Measurements from ENCODE around the gene ERC1.
A peak's percentile ranks its signal among the peaks of the same experiment; 100 is the strongest.

ERC1 gene

GRCh38 chr12:1280059-1280458, 289.0 kb downstream of the ERC1 start:
- Histone ChIP-seq H2BK12ac (ENCODE audit: low read length in 2 of 2) (no peak overlapping the region), H3K4ac (ENCODE audit: low read depth in 1 of 2, low read length in 2 of 2) (no peak overlapping the region), H3K18ac (ENCODE audit: low read depth in 1 of 2, low read length in 2 of 2) (no peak overlapping the region), H2AK5ac (ENCODE audit: low read length, severe bottlenecking) (no peak overlapping the region), H3K9me3 (ENCODE audit: control insufficient read depth, low read length) (no peaks in the 10 kb centered on the region), H3K36me3 (ENCODE audit: control insufficient read depth in 1 of 2, insufficient read depth in 2 of 2, low read depth in 1 of 2, low read length in 2 of 2) (no peaks in the 10 kb centered on the region), H4K91ac (ENCODE audit: low read length) (no peak overlapping the region), H3K4me2 (ENCODE audit: low read length, poor library complexity, severe bottlenecking) (no peak overlapping the region), H2BK15ac (ENCODE audit: low read depth, poor library complexity, severe bottlenecking) (no peak overlapping the region), H3K4me1 (ENCODE audit: control insufficient read depth, insufficient read depth, low read depth, low read length) (no peaks in the 10 kb centered on the region), H3K23ac (ENCODE audit: low read length in 2 of 2) (no peak overlapping the region), H3K4me3 (ENCODE audit: insufficient read depth in 1 of 2, low read depth in 1 of 2, low read length in 2 of 2) (no peak overlapping the region), H3K27me3 (ENCODE audit: control insufficient read depth in 1 of 2, insufficient read depth in 1 of 2, low read length in 2 of 2) (no peaks in the 10 kb centered on the region), H3K9ac (ENCODE audit: low read length) (no peak overlapping the region), H3K27ac (ENCODE audit: low read length, poor library complexity, severe bottlenecking) (no peak overlapping the region), H2AFZ (ENCODE audit: low read depth, low read length) (no peak overlapping the region), H2BK120ac (ENCODE audit: low read depth, low read length) (no peak overlapping the region), H4K8ac (ENCODE audit: low read length) (no peak overlapping the region), H3K14ac (ENCODE audit: low read length in 2 of 2) (no peak overlapping the region), H3K79me1 (replicated peaks; ENCODE audit: low read length, poor library complexity, severe bottlenecking) (peaks cover 3% of the 10 kb centered on the region), H2BK5ac (ENCODE audit: low read depth, low read length, poor library complexity, severe bottlenecking) (no peak overlapping the region)
- 100% methylated on average over 4 of the region's 5 CpGs for WGBS
- DNase-seq = no peak

- Histone ChIP-seq H3K36me3 (ENCODE audit: control insufficient read depth in 1 of 2, insufficient read depth in 2 of 2, low read depth in 1 of 2, low read length in 2 of 2) (no peaks in the 10 kb centered on the region), H3K27ac (ENCODE audit: low read length, poor library complexity, severe bottlenecking) (no peak overlapping the region), H3K9me3 (ENCODE audit: control insufficient read depth, low read length) (no peaks in the 10 kb centered on the region), H2AK5ac (ENCODE audit: low read length, severe bottlenecking) (no peak overlapping the region), H3K9ac (ENCODE audit: low read length) (peak overlapping the region; percentile 80), H3K4me3 (ENCODE audit: insufficient read depth in 1 of 2, low read depth in 1 of 2, low read length in 2 of 2) (peak overlapping the region in 1 of 2 experiments; percentile 55), H3K79me1 (replicated peaks; ENCODE audit: low read length, poor library complexity, severe bottlenecking) (peaks cover 2% of the 10 kb centered on the region), H3K23ac (ENCODE audit: low read length in 2 of 2) (no peak overlapping the region), H3K18ac (ENCODE audit: low read depth in 1 of 2, low read length in 2 of 2) (no peak overlapping the region), H3K4ac (ENCODE audit: low read depth in 1 of 2, low read length in 2 of 2) (no peak overlapping the region), H2BK15ac (ENCODE audit: low read depth, poor library complexity, severe bottlenecking) (no peak overlapping the region), H3K4me2 (ENCODE audit: low read length, poor library complexity, severe bottlenecking) (no peak overlapping the region), H2BK5ac (ENCODE audit: low read depth, low read length, poor library complexity, severe bottlenecking) (no peak overlapping the region), H3K4me1 (ENCODE audit: control insufficient read depth, insufficient read depth, low read depth, low read length) (no peaks in the 10 kb centered on the region), H2BK120ac (ENCODE audit: low read depth, low read length) (no peak overlapping the region), H2AFZ (ENCODE audit: low read depth, low read length) (no peak overlapping the region), H4K8ac (ENCODE audit: low read length) (no peak overlapping the region), H3K14ac (ENCODE audit: low read length in 2 of 2) (no peak overlapping the region), H4K91ac (ENCODE audit: low read length) (no peak overlapping the region), H3K27me3 (ENCODE audit: control insufficient read depth in 1 of 2, insufficient read depth in 1 of 2, low read length in 2 of 2) (no peaks in the 10 kb centered on the region), H2BK12ac (ENCODE audit: low read length in 2 of 2) (no peak overlapping the region)
- WGBS = 51% methylated on average over 6 of the region's 7 CpGs
- peak; percentile 76 for DNase-seq
These were observed 290.8 kb downstream of the ERC1 start for GRCh38 chr12:1281683-1282366.

GRCh38 chr12:1282670-1283315, 291.8 kb downstream of the ERC1 start:
- H3K23ac ChIP-seq (ENCODE audit: low read length in 2 of 2) = no peak overlapping the region
- H3K18ac ChIP-seq (ENCODE audit: low read depth in 1 of 2, low read length in 2 of 2) = no peak overlapping the region
- no peak overlapping the region for H2BK12ac ChIP-seq (ENCODE audit: low read length in 2 of 2)
- H3K9me3 ChIP-seq (ENCODE audit: control insufficient read depth, low read length) = no peaks in the 10 kb centered on the region
- H2BK120ac ChIP-seq (ENCODE audit: low read depth, low read length) = no peak overlapping the region
- no peak overlapping the region for H3K14ac ChIP-seq (ENCODE audit: low read length in 2 of 2)
- H3K27ac ChIP-seq (ENCODE audit: low read length, poor library complexity, severe bottlenecking) = no peak overlapping the region
- H2BK5ac ChIP-seq (ENCODE audit: low read depth, low read length, poor library complexity, severe bottlenecking) = no peak overlapping the region
- no peak overlapping the region for H4K8ac ChIP-seq (ENCODE audit: low read length)
- no peaks in the 10 kb centered on the region for H3K27me3 ChIP-seq (ENCODE audit: control insufficient read depth in 1 of 2, insufficient read depth in 1 of 2, low read length in 2 of 2)
- H3K79me1 ChIP-seq (replicated peaks; ENCODE audit: low read length, poor library complexity, severe bottlenecking) = peaks cover 6% of the 10 kb centered on the region
- H4K91ac ChIP-seq (ENCODE audit: low read length) = no peak overlapping the region
- H3K4me3 ChIP-seq (ENCODE audit: insufficient read depth in 1 of 2, low read depth in 1 of 2, low read length in 2 of 2) = peak overlapping the region in 1 of 2 experiments; percentile 55
- no peak overlapping the region for H2AK5ac ChIP-seq (ENCODE audit: low read length, severe bottlenecking)
- no peak for DNase-seq
- no peak overlapping the region for H2AFZ ChIP-seq (ENCODE audit: low read depth, low read length)
- no peak overlapping the region for H3K4me2 ChIP-seq (ENCODE audit: low read length, poor library complexity, severe bottlenecking)
- H3K4ac ChIP-seq (ENCODE audit: low read depth in 1 of 2, low read length in 2 of 2) = no peak overlapping the region
- H3K4me1 ChIP-seq (ENCODE audit: control insufficient read depth, insufficient read depth, low read depth, low read length) = no peaks in the 10 kb centered on the region
- peak overlapping the region; percentile 80 for H3K9ac ChIP-seq (ENCODE audit: low read length)
- no peak overlapping the region for H2BK15ac ChIP-seq (ENCODE audit: low read depth, poor library complexity, severe bottlenecking)
- H3K36me3 ChIP-seq (ENCODE audit: control insufficient read depth in 1 of 2, insufficient read depth in 2 of 2, low read depth in 1 of 2, low read length in 2 of 2) = no peaks in the 10 kb centered on the region
- WGBS = 89% methylated on average over 4 of the region's 5 CpGs

GRCh38 chr12:1283316-1283715, 292.3 kb downstream of the ERC1 start:
- Histone ChIP-seq H3K23ac (ENCODE audit: low read length in 2 of 2) (no peak overlapping the region), H2BK12ac (ENCODE audit: low read length in 2 of 2) (no peak overlapping the region), H3K14ac (ENCODE audit: low read length in 2 of 2) (no peak overlapping the region), H3K27me3 (ENCODE audit: control insufficient read depth in 1 of 2, insufficient read depth in 1 of 2, low read length in 2 of 2) (no peaks in the 10 kb centered on the region), H3K4me2 (ENCODE audit: low read length, poor library complexity, severe bottlenecking) (no peak overlapping the region), H3K4ac (ENCODE audit: low read depth in 1 of 2, low read length in 2 of 2) (no peak overlapping the region), H3K79me1 (replicated peaks; ENCODE audit: low read length, poor library complexity, severe bottlenecking) (peaks cover 6% of the 10 kb centered on the region), H3K9me3 (ENCODE audit: control insufficient read depth, low read length) (no peaks in the 10 kb centered on the region), H2AFZ (ENCODE audit: low read depth, low read length) (no peak overlapping the region), H3K18ac (ENCODE audit: low read depth in 1 of 2, low read length in 2 of 2) (no peak overlapping the region), H2AK5ac (ENCODE audit: low read length, severe bottlenecking) (no peak overlapping the region), H4K8ac (ENCODE audit: low read length) (no peak overlapping the region), H2BK120ac (ENCODE audit: low read depth, low read length) (no peak overlapping the region), H3K9ac (ENCODE audit: low read length) (peak overlapping the region; percentile 80), H3K4me3 (ENCODE audit: insufficient read depth in 1 of 2, low read depth in 1 of 2, low read length in 2 of 2) (peak overlapping the region in 1 of 2 experiments; percentile 55), H3K4me1 (ENCODE audit: control insufficient read depth, insufficient read depth, low read depth, low read length) (no peaks in the 10 kb centered on the region), H4K91ac (ENCODE audit: low read length) (no peak overlapping the region), H3K27ac (ENCODE audit: low read length, poor library complexity, severe bottlenecking) (no peak overlapping the region), H2BK15ac (ENCODE audit: low read depth, poor library complexity, severe bottlenecking) (no peak overlapping the region), H3K36me3 (ENCODE audit: control insufficient read depth in 1 of 2, insufficient read depth in 2 of 2, low read depth in 1 of 2, low read length in 2 of 2) (no peaks in the 10 kb centered on the region), H2BK5ac (ENCODE audit: low read depth, low read length, poor library complexity, severe bottlenecking) (no peak overlapping the region)
- WGBS = 97% methylated on average over 2 of the region's 2 CpGs
- no peak for DNase-seq

All from mesenchymal stem cell (in vitro differentiated cells and primary cell).